Measurements from ENCODE around the gene TMEM81.

GRCh38 chr1:205077934-205078311 is 6.3 kb downstream of the TMEM81 start:
- TF ChIP-seq EP300 (IDR thresholded peaks at IDR 0.05) (no peak), CTCF (IDR thresholded peaks at IDR 0.05) (no peak)

All from sigmoid colon (tissue), 4 donors.